PC-9 (cell line): ENCODE data around the gene ATP5PD. TPM values are rescaled to one million over a fixed set of nuclear protein-coding genes. Genes with fewer than 3 reads are reported as not detected.

ENCODE experiments used
- BruUV-seq: library from RNA; stranded (reverse); fragments of 400-500 nt; replicated peaks from 2 replicates; lab custom pipeline; 2021; lab: Mats Ljungman, UMichigan
- CTCF ChIA-PET: fragments of 300-600 bp; sonication (Branson Sonifier 250); formaldehyde crosslinking; loops from one replicate; lab custom pipeline; 2022; ENCODE audit warnings: antibody characterized with exemption; lab: Charles Lee
- POLR2A ChIA-PET: fragments of 300-600 bp; sonication (Branson Sonifier 250); formaldehyde crosslinking; loops from one replicate; lab custom pipeline; 2022; ENCODE audit warnings: antibody characterized with exemption; ENCODE audit not compliant: unreplicated experiment; lab: Charles Lee
- DNase-seq, 2 experiments: peaks; one replicate each; pipeline versions ENCODE4 v3.0.0 to v3.0.0-alpha.2; 2015 to 2022; ENCODE audit warnings: mixed read lengths in 1 of 2
- H2AFZ ChIP-seq: fragments of 200-600 bp; sonication (generic); 2 replicates; pipeline ENCODE4 v1.8.1; 2017; ENCODE audit warnings: antibody characterized with exemption
- H3F3A ChIP-seq: fragments of 200-600 bp; sonication (generic); 2 replicates; pipeline ENCODE4 v1.8.1; 2017; ENCODE audit warnings: antibody characterized with exemption, mild to moderate bottlenecking, low read depth; ENCODE audit not compliant: insufficient read depth
- H3K27ac ChIP-seq: fragments of 200-600 bp; sonication (generic); 2 replicates; pipeline ENCODE4 v1.6.1; 2016; ENCODE audit warnings: mixed run types
- H3K27me3 ChIP-seq: fragments of 200-600 bp; sonication (generic); 2 replicates; pipeline ENCODE4 v1.6.1; 2016; ENCODE audit warnings: low read depth, mixed run types; ENCODE audit not compliant: insufficient read depth
- H3K36me3 ChIP-seq: fragments of 200-600 bp; sonication (generic); 2 replicates; pipeline ENCODE4 v1.6.1; 2016; ENCODE audit warnings: low read depth, mixed run types
- H3K4me1 ChIP-seq: fragments of 200-600 bp; sonication (generic); replicated peaks from 2 replicates; pipeline ENCODE4 v1.6.1; 2016; ENCODE audit warnings: mixed run types; ENCODE audit not compliant: insufficient read depth
- H3K4me2 ChIP-seq: fragments of 200-600 bp; sonication (generic); 2 replicates; pipeline ENCODE4 v1.6.1; 2017; ENCODE audit warnings: mixed run types
- H3K4me3 ChIP-seq: fragments of 200-600 bp; sonication (generic); 2 replicates; pipeline ENCODE4 v1.6.1; 2016; ENCODE audit warnings: mixed run types
- H3K79me2 ChIP-seq: fragments of 200-600 bp; sonication (generic); 2 replicates; pipeline ENCODE4 v1.6.1; 2017; ENCODE audit warnings: low read depth, mixed run types
- H3K9me2 ChIP-seq: fragments of 200-600 bp; sonication (generic); 2 replicates; pipeline ENCODE4 v1.8.1; 2017; ENCODE audit warnings: mild to moderate bottlenecking; ENCODE audit not compliant: insufficient read depth
- H3K9me3 ChIP-seq: fragments of 200-600 bp; sonication (generic); 2 replicates; pipeline ENCODE4 v1.8.1; 2016; ENCODE audit warnings: low read depth; ENCODE audit not compliant: insufficient read depth
- H4K20me1 ChIP-seq: fragments of 200-600 bp; sonication (generic); 2 replicates; pipeline ENCODE4 v1.8.1; 2017; ENCODE audit not compliant: insufficient read depth
- EZH2 ChIP-seq: fragments of 200-600 bp; sonication (generic); IDR thresholded peaks from 2 replicates; pipeline ENCODE4 v1.8.0; 2017; ENCODE audit warnings: antibody characterized with exemption, low read depth
- intact Hi-C: fragments of 100-400 bp; cut with micrococcal nuclease; formaldehyde crosslinking; loops from one replicate; pipeline ENCODE4 v1.10.0; 2022; ENCODE audit not compliant: unreplicated experiment
- total RNA-seq: library from RNA; stranded (reverse); gene quantifications from 2 replicates; pipeline ENCODE4 v1.2.3, GENCODE V29; 2021
- TF ChIP-seq, protein P1 (sequence below): fragments of 200-600 bp; sonication (generic); conservative IDR thresholded peaks from 2 replicates; pipeline ENCODE4 v1.6.1; 2017; ENCODE audit warnings: mixed run types, antibody characterized with exemption, mild to moderate bottlenecking, moderate library complexity

ATP5PD gene
- total RNA-seq, 1 experiment from 2014 or later = 336 TPM

DNA sequence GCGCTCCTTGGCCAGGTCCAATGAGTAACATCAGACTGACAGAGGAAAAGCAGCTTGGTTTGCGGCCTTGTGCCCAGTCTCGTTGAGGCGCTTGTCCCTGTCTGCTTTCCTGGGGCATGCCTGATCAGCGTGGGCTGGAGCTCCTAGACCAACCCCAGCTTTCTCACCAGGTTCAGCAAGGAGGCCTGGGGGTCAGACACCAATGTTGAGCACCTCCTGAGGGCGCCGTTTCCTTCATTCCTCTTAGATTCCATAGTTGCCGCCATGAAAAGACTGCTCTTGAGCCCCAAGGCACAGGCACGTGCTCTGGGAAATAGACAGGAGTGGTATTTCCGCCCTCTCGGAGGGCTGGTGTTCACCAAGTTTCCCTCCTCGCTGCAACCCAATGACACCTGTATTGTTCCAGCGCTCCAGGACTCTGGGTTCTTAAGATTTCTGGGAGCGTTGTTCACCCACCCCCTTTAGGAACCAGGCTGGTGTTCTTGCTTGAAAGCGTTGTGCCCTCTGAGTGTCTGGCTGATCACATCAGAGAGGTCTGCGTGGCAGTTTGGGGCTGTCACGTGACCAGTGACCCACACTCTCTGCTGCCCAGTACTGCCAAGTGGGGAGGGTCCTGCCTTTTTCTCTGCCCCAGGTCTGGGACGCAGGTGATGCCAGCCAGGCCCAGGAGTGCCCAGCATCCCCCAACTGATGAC lies 18.2 kb upstream of the ATP5PD start:
- CTCF ChIA-PET = no interaction called here
- peaks cover 18% of the 10 kb centered on the region for H3K36me3 ChIP-seq
- H3K27ac ChIP-seq = no peak overlapping the region
- no peak overlapping the region for H3K4me2 ChIP-seq
- TF ChIP-seq, protein P1, sequence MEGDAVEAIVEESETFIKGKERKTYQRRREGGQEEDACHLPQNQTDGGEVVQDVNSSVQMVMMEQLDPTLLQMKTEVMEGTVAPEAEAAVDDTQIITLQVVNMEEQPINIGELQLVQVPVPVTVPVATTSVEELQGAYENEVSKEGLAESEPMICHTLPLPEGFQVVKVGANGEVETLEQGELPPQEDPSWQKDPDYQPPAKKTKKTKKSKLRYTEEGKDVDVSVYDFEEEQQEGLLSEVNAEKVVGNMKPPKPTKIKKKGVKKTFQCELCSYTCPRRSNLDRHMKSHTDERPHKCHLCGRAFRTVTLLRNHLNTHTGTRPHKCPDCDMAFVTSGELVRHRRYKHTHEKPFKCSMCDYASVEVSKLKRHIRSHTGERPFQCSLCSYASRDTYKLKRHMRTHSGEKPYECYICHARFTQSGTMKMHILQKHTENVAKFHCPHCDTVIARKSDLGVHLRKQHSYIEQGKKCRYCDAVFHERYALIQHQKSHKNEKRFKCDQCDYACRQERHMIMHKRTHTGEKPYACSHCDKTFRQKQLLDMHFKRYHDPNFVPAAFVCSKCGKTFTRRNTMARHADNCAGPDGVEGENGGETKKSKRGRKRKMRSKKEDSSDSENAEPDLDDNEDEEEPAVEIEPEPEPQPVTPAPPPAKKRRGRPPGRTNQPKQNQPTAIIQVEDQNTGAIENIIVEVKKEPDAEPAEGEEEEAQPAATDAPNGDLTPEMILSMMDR = no peak
- TF ChIP-seq EZH2 = no peak
- no peaks in the 10 kb centered on the region for H3K9me3 ChIP-seq
- H3K9me2 ChIP-seq = no peaks in the 10 kb centered on the region
- no peak overlapping the region for H2AFZ ChIP-seq
- intact Hi-C loops = no loop called here
- H3F3A ChIP-seq = peaks cover 6% of the 10 kb centered on the region; the same call in 1 of the 2 replicates
- POLR2A ChIA-PET = no interaction called here
- BruUV-seq = TSS peak; percentile 16
- no peaks in the 10 kb centered on the region for H4K20me1 ChIP-seq
- no peaks in the 10 kb centered on the region for H3K4me1 ChIP-seq
- no peak for DNase-seq
- H3K79me2 ChIP-seq = no peaks in the 10 kb centered on the region
- no peak overlapping the region for H3K4me3 ChIP-seq
- no peaks in the 10 kb centered on the region for H3K27me3 ChIP-seq

DNA sequence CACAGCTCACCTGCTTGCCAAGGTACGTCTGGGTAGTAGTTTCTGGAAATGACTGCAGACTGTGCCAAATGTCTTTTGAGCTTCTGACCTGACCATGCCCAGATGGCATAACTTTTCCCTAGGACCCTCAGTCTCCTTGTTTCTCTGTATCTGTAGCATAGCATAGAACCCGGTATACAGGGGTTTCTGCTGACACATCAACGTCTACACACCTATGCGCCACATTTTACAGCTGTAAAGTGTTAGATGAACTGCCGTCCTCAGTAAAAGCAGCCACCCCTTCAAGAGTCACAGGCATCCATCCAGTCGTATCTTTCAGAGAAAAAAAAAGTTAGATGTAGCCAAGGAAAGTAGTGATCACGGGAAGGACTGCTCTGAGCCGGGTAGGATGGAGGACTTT lies 17.7 kb upstream of the ATP5PD start:
- DNase-seq = no peak
- TF ChIP-seq, protein P1 = no peak
- TF ChIP-seq EZH2 = no peak
- Histone ChIP-seq H3K27ac (no peak overlapping the region), H3K4me2 (no peak overlapping the region), H3K27me3 (no peaks in the 10 kb centered on the region), H3K4me1 (no peaks in the 10 kb centered on the region), H3K4me3 (no peak overlapping the region), H3K36me3 (peaks cover 18% of the 10 kb centered on the region), H4K20me1 (no peaks in the 10 kb centered on the region), H3F3A (peaks cover 1% of the 10 kb centered on the region; the same call in 1 of the 2 replicates), H3K9me2 (no peaks in the 10 kb centered on the region), H2AFZ (no peak overlapping the region), H3K9me3 (no peaks in the 10 kb centered on the region), H3K79me2 (no peaks in the 10 kb centered on the region)
- CTCF ChIA-PET = no interaction called here
- intact Hi-C loops = no loop called here
- POLR2A ChIA-PET = no interaction called here
- no TSS peak for BruUV-seq

DNA sequence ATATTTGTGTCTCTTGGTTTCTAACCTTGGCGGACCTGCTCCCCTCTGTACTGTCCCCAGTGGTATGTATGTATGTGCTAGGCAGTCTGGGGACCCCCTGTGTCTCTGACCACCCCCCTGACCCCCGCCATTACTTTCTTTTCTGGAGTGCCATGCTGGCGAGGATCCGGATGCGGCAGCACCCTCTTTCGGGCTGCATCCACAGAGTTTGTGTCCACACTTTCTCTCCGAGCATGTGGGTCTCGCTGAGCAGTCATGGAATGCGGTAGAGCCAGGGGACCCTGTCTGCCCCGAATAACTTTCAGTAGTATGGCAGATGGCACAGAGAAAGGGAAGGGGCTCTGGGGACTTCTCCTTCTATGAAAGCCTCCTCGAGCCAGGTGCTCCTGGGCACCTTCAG lies 17.3 kb upstream of the ATP5PD start:
- intact Hi-C loops = no loop called here
- H3K79me2 ChIP-seq = no peaks in the 10 kb centered on the region
- H3K4me2 ChIP-seq = no peak overlapping the region
- CTCF ChIA-PET = no interaction called here
- H3K36me3 ChIP-seq = peaks cover 18% of the 10 kb centered on the region
- no peak overlapping the region for H3K27ac ChIP-seq
- POLR2A ChIA-PET = no interaction called here
- H2AFZ ChIP-seq = no peak overlapping the region
- no TSS peak for BruUV-seq
- DNase-seq = no peak
- H4K20me1 ChIP-seq = no peaks in the 10 kb centered on the region
- H3K9me3 ChIP-seq = no peaks in the 10 kb centered on the region
- no peaks in the 10 kb centered on the region for H3K4me1 ChIP-seq
- H3K27me3 ChIP-seq = no peaks in the 10 kb centered on the region
- H3F3A ChIP-seq = no peaks in the 10 kb centered on the region; the same call in 1 of the 2 replicates
- H3K4me3 ChIP-seq = no peak overlapping the region
- no peaks in the 10 kb centered on the region for H3K9me2 ChIP-seq
- TF ChIP-seq, protein P1 = no peak
